GM19438 (cell line): ENCODE measurements around the gene FALEC.
"Not testable (repeated sequence)": the region's sequence is repeated elsewhere in the genome, so short reads cannot be mapped to it uniquely, and the experiment has no call there.

Source experiments
- ATAC-seq: cut with Tn5 transposase; IDR thresholded peaks from one replicate; pipeline ENCODE4 v1.9.1; 2021; ENCODE audit warnings: low read depth; ENCODE audit not compliant: unreplicated experiment

FALEC gene

GRCh38 chr1:150568594-150568966 lies 53.0 kb downstream of the FALEC start:
- no peak for ATAC-seq

DNA sequence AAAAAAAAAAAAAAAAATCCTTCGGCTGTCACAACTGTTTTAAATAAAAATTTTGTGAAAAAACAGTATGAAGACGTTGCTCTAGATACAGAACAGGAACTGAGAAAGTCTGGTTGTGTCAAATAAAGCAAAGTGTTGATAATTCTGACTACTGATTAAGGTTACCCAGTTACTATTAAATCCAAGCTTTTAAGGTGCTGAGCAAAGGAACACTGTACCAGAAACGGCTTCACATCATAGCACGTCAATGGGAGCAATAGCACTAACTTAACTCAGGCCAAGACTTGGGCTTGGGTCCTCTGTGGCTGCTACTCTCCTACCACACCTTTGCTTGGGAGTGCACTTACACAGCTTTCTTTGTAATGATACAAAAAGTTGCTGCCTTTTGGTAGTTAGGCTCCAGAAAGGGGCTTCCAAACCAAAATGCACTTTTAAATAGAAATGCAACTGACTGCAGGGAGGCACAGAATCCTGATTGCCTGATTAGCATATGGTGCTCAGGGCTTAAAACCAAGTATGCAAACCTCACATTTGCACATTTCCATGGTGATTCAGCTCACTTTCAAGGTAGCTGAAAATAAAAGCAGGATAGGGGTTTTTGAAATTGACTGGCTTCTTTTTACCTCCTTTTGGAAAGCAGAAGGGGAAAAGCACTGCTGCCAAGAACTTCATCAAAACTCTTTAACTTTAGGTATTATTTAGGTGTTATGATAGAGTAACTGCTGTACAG lies 57.5 kb downstream of the FALEC start:
- ATAC-seq = no peak

GRCh38 chr1:150573648-150574071 lies 58.1 kb downstream of the FALEC start:
- ATAC-seq = not testable (repeated sequence)

GRCh38 chr1:150574260-150575071 lies 58.9 kb downstream of the FALEC start:
- no peak for ATAC-seq

GRCh38 chr1:150575072-150575489 lies 59.5 kb downstream of the FALEC start:
- no peak for ATAC-seq

DNA sequence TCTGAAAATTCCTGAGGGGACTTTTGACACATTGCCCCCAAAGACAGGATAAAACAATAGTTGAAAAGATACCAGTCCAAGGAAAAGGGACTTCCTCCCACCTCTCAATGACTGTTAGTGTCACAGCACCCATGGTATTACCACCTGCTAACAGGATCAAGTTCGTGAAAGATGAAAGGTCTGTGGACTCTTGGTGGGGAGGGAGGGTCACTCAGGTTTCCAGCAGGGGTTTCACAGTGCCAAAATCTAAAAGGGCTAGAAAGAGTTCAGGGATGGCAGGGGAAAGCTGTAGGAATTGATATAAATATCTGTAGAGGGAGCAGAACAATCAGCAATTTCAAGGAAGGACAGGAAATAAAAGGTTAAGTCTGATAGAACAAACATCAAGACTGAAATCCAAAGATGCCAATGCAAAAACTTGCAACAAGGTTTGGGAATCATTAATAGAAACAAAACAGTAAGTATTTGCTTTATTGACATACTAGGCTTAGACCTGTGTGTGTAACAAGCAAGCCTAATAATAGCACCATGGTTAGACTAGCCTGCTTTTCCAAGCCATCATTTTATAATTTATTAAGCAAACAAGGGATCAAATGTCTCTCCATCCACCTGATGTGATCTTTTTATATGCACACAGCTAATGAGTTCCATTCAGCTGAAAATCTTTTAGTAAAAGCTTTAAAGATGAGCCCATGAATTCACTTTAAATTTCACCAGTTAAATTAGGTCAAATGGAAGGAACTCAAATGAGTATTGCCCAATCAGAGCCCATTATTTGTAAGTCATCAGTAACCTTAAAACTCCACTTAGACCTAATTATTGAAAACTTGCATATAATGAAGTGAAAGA lies 60.2 kb downstream of the FALEC start:
- ATAC-seq = no peak

DNA sequence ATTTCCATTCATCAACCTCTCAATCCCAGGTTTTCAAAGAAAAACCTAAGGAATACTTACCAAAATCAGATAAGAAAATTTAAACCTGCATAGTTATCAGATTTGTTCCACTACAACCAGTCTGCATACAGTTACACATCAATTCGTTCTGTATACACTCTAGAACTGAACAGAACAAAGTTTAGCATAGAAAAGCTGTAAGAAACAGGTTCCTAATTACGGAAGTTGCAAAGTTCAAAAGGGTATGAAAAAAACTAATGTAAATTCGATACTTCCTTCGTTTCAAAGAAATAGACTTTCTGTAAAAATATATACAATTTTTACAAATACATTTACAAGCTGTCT lies 60.8 kb downstream of the FALEC start:
- ATAC-seq = no peak

DNA sequence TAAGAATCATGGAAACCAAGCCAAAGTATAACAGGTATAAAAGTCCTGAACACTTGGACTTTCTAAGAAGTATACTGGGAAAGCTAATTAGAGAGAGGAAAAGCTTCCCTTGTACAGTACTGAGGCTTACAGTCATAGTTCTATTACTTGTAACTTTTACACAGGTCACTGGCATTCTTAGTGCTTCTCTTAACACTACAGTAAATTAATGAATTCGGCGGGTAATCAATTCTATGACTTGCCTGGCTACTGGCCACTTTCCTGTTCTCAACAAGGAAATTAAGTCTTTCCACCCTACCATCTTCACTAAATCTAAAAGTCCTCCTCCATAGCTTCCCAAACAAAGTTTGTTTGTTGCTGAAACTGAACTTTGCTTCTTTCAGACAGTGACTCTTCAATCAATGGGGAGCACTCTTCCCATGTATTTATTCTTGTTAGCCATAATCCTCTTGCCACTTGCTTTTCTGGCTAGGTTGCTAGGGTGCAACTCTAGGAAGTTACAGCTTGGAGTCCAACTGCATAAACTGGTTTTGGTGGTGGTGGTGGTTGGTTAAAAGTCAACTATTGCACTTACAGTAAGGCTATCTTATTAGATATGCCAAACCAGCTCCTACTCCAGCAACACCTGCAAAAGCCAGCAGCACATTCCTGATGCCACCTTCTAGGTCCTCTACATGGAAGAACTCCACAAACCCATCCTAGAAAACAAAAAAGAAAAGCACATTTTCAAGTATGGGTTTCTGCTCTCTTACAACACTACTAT lies 61.4 kb downstream of the FALEC start:
- no peak for ATAC-seq

DNA sequence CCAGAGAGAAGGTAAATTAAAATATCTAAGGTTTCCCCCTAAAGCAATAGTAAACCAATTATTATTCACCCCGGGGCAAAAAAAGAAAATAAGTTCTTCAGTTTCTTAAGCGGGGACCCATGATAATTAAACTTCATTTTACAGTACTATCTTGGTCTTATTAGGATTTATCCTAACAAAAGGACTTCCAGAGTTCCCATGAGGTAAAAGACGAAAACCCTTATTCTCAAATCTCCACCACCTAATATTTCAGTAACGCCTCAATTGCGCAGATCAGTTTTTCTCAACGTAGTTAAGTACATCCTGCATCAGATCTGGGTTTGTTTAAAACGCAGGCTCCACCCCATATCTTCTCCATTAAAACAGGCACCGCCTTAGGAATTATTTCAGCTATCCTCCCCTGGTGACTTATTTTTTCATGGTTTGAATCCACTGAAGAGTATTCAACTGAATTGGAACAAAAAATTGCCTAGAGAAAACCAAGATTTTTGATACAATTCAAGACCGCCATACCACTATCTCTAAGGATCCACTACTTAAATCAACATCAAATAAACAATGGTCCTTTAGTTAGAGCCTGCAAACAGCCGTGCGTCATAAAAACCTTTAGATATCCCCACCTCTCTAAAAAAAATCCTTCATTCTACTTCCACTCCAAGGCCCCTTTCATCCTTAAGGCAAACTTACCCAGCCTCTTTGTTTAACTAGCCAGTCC lies 62.2 kb downstream of the FALEC start:
- ATAC-seq = no peak

DNA sequence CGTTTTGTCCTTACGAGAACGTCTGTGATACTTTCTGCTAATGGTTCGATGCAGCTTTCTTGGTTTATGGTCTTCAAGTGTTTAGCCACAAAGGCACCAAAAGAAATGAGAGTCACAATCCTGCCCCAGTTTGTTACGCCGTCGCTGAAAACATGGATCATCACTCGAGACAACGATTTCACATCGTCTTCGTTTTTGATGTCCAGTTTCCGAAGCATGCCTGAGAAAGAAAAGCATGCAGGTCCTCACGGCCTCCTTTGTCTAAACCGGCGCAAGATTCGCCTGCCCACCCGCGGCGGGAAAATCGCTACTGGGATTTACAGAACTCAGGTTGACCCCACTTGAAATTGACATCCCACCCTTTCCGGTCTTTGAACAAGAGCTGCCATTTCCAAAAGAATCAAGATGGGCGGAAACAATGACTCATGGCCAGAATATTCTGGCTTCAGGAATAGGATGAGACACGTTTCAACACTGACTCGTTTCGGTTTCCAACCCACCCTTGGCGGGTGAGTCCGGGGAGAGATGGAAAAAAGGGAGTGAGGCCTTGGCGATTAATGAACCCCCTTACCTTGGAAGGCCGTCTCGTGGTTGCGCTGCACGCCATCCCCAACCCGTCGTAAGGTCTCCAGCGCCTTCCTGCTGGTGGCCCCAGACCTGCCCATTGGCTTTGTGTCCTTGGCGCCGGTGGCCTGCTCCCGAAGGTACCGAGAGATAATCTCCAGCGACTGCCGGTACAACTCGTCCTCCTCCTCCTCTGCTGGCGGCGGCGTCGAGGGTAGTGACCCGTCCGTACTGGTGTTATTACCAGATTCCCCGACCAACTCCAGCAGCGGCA lies 62.9 kb downstream of the FALEC start:
- no peak for ATAC-seq

GRCh38 chr1:150579110-150579944 lies 63.8 kb downstream of the FALEC start, which contains the start of gene MCL1:
TSS of gene MCL1 (minus strand) at chr1:150579610. CDS start at chr1:150579530, 80 bp downstream.
- ATAC-seq = peak; percentile 80

- peak; percentile 5 for ATAC-seq
These were observed 64.5 kb downstream of the FALEC start for GRCh38 chr1:150579945-150580642.

DNA sequence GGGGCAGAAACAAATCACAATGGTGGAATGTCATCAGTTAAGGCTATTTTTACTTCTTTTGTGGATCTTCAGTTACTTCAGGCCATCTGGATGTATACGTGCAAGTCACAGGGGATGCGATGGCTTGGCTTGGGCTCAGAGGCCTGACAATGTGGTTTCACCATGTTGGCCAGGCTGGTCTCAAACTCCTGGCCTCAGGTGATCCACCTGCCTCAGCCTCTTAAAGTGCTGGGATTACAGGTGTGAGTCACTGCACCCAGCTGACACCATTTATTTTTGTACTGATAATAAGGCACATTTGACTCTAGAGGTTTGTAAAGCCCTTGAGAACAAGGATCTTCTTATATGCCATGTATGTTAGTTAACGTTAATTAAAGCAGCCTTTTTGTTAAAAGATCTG lies 65.4 kb downstream of the FALEC start:
- ATAC-seq = not testable (repeated sequence)

- ATAC-seq = not testable (repeated sequence)
These were observed 65.9 kb downstream of the FALEC start for GRCh38 chr1:150581437-150581836.

DNA sequence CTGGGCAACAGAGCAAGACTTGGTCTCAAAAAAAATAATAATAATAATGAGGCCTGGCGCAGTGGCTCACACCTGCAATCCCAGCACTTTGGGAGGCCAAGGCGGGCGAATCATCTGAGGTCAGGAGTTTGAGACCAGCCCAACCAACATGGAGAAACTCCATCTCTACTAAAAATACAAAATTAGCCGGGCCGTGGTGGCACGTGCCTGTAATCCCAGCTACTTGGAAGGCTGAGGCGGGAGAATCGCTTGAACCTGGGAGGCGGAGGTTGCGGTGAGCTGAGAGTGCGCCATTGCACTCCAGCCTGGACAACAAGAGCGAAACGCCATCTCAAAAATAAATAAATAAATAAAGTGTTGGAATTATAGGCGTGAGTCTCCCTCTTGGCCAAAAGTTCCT lies 66.4 kb downstream of the FALEC start:
- not testable (repeated sequence) for ATAC-seq

GRCh38 chr1:150582371-150582770 lies 66.8 kb downstream of the FALEC start:
- no peak for ATAC-seq
